MCF 10A (cell line): ENCODE results near the gene NPTX1. TPM values are rescaled to one million over a fixed set of nuclear protein-coding genes. Genes with fewer than 3 reads are reported as not detected.

Experiments used
- BruUV-seq: library from RNA; stranded (reverse); fragments of 400-500 nt; replicated peaks from 2 replicates; lab custom pipeline; 2021; lab: Mats Ljungman, UMichigan
- CTCF ChIA-PET: fragments of 300-600 bp; sonication (Branson Sonifier 250); formaldehyde crosslinking; extraction: SDS; loops from one replicate; lab custom pipeline; 2021; ENCODE audit warnings: antibody characterized with exemption, inconsistent platforms; lab: Yijun Ruan, JAX
- POLR2A ChIA-PET: fragments of 300-600, 350-650 bp; sonication (Branson Sonifier 250); formaldehyde crosslinking; extraction: SDS; loops from one replicate; lab custom pipeline; 2020; ENCODE audit warnings: antibody characterized with exemption, inconsistent platforms; lab: Yijun Ruan, JAX
- DNase-seq: peaks from one replicate; pipeline ENCODE4 v3.0.0-alpha.2; 2018; ENCODE audit not compliant: unreplicated experiment
- H3K27ac Mint-ChIP-seq: one replicate; pipeline ENCODE4 v1.8.0; 2022; ENCODE audit warnings: mild to moderate bottlenecking, low read depth, mixed read lengths; ENCODE audit not compliant: unreplicated experiment
- H3K27me3 Mint-ChIP-seq: one replicate; pipeline ENCODE4 v1.8.0; 2022; ENCODE audit warnings: mixed read lengths; ENCODE audit not compliant: insufficient read depth, unreplicated experiment
- H3K36me3 Mint-ChIP-seq: one replicate; pipeline ENCODE4 v1.8.0; 2022; ENCODE audit warnings: mild to moderate bottlenecking, moderate library complexity, mixed read lengths; ENCODE audit not compliant: insufficient read depth, unreplicated experiment
- H3K4me1 Mint-ChIP-seq: one replicate; pipeline ENCODE4 v1.8.0; 2022; ENCODE audit warnings: mixed read lengths; ENCODE audit not compliant: insufficient read depth, unreplicated experiment
- H3K4me3 Mint-ChIP-seq: one replicate; pipeline ENCODE4 v1.8.0; 2022; ENCODE audit warnings: mild to moderate bottlenecking, moderate library complexity, mixed read lengths; ENCODE audit not compliant: unreplicated experiment
- H3K9me3 Mint-ChIP-seq: one replicate; pipeline ENCODE4 v1.8.0; 2022; ENCODE audit warnings: mixed read lengths; ENCODE audit not compliant: unreplicated experiment
- intact Hi-C: fragments of 100-400 bp; cut with micrococcal nuclease; formaldehyde crosslinking; loops from 2 replicates; pipeline ENCODE4 v1.14.1; 2022
- total RNA-seq: library from RNA; stranded (reverse); gene quantifications from 2 replicates; pipeline ENCODE4 v1.2.3, GENCODE V29; 2022
- TF ChIP-seq, protein P1 (sequence below): fragments of 200-600 bp; IDR thresholded peaks from one replicate; pipeline ENCODE4 v1.8.0; 2022; ENCODE audit warnings: antibody characterized with exemption, mild to moderate bottlenecking; ENCODE audit not compliant: unreplicated experiment

NPTX1 gene
- total RNA-seq, 1 experiment from 2014 or later: not detected

DNA sequence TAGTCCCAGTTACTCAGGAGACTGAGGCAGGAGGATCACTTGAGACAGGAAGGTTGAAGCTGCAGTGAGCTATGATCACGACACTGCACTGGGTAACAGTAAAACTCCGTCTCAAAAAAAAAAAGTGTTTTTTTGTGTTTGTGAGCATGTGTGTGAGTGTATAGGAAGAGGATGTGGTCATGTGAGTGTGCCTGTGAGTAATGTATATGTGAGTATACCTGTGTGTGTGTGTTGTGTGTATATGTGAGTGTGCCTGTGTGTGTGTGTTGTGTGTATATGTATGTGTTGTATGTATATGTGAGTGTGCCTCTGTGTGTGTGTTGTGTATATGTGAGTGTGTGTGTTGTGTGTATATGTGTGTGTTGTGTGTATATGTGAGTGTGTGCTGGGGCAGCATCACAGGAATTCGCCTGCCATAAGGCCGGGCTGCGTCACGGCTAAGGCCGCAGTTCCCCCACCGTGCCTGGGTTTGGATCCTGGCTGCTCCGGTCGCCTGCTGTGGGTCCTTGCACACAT lies 21.4 kb upstream of the NPTX1 start:
- no peak overlapping the region for H3K4me3 Mint-ChIP-seq
- no TSS peak for BruUV-seq
- peaks cover 12% of the 10 kb centered on the region for H3K4me1 Mint-ChIP-seq
- ChIA-PET POLR2A (no interaction called here), CTCF (no interaction called here)
- TF ChIP-seq, protein P1, sequence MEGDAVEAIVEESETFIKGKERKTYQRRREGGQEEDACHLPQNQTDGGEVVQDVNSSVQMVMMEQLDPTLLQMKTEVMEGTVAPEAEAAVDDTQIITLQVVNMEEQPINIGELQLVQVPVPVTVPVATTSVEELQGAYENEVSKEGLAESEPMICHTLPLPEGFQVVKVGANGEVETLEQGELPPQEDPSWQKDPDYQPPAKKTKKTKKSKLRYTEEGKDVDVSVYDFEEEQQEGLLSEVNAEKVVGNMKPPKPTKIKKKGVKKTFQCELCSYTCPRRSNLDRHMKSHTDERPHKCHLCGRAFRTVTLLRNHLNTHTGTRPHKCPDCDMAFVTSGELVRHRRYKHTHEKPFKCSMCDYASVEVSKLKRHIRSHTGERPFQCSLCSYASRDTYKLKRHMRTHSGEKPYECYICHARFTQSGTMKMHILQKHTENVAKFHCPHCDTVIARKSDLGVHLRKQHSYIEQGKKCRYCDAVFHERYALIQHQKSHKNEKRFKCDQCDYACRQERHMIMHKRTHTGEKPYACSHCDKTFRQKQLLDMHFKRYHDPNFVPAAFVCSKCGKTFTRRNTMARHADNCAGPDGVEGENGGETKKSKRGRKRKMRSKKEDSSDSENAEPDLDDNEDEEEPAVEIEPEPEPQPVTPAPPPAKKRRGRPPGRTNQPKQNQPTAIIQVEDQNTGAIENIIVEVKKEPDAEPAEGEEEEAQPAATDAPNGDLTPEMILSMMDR: no peak
- H3K27me3 Mint-ChIP-seq: peaks cover 8% of the 10 kb centered on the region
- intact Hi-C loops: no loop called here
- H3K27ac Mint-ChIP-seq: no peak overlapping the region
- H3K36me3 Mint-ChIP-seq: peaks cover 5% of the 10 kb centered on the region
- DNase-seq: no peak
- no peaks in the 10 kb centered on the region for H3K9me3 Mint-ChIP-seq

GRCh38 chr17:80494547-80494946 lies 18.1 kb upstream of the NPTX1 start:
- no peak for DNase-seq
- Mint-ChIP-seq H3K36me3 (no peaks in the 10 kb centered on the region), H3K4me3 (no peak overlapping the region), H3K27me3 (peaks cover 31% of the 10 kb centered on the region), H3K9me3 (no peaks in the 10 kb centered on the region), H3K27ac (no peak overlapping the region), H3K4me1 (no peaks in the 10 kb centered on the region)
- BruUV-seq: no TSS peak
- ChIA-PET CTCF (no interaction called here), POLR2A (no interaction called here)
- TF ChIP-seq, protein P1: no peak
- intact Hi-C loops: no loop called here

GRCh38 chr17:80492343-80493136 lies 16.1 kb upstream of the NPTX1 start:
- Mint-ChIP-seq H3K9me3 (no peaks in the 10 kb centered on the region), H3K27me3 (peaks cover 31% of the 10 kb centered on the region), H3K36me3 (no peaks in the 10 kb centered on the region), H3K27ac (no peak overlapping the region), H3K4me3 (no peak overlapping the region), H3K4me1 (no peaks in the 10 kb centered on the region)
- DNase-seq: no peak
- intact Hi-C loops: no loop called here
- TF ChIP-seq, protein P1: no peak
- POLR2A ChIA-PET: no interaction called here
- CTCF ChIA-PET: interaction anchor here (0.8 kb wide), 1 partner anchor 23 kb away, joined by 3 read pairs; no protein-coding TSS in a partner anchor
- BruUV-seq: no TSS peak

DNA sequence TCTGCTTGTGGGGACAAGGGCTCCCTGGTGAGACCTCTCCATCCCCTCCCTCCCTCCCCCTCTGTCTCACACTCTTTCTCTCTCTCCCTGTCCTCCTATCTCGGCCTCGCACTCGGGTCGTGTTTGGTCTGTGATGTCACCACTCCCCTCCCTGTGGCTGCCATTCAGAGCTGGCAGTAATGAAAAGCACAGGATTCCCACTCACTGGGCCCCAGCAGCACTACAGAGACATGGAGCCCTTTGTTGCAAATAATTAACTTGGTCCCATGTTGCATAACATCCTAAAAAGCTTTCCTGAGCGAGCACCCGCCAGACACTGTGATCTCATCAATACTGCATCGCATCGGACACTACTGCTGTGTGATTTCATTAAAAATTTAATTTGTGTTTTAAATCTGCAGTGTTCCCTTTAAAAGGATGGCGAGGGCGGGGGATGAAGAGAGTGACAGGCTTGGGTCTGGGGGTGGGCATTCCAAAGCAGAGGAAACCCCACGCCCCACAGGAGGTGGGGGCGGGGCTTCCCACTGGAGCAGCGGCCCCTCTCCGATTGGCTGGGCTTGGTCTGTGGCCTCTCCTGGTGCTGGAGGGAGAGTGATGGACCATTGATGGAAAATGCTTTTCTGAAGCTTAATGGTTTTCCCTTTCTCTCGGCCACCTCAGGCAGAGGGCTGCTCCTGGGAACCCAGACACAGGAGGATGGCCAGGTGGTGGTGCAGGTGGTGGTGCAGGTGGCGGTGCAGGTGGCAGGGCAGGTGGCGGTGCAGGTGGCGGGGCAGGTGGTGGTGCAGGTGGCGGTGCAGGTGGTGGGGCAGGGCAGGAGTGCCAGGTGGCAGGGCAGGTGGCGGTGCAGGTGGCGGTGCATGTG lies 15.3 kb upstream of the NPTX1 start:
- TF ChIP-seq, protein P1: no peak
- Mint-ChIP-seq H3K4me3 (no peak overlapping the region), H3K27ac (no peak overlapping the region), H3K4me1 (no peaks in the 10 kb centered on the region), H3K9me3 (no peaks in the 10 kb centered on the region), H3K27me3 (peaks cover 31% of the 10 kb centered on the region), H3K36me3 (no peaks in the 10 kb centered on the region)
- no peak for DNase-seq
- POLR2A ChIA-PET: no interaction called here
- no TSS peak for BruUV-seq
- CTCF ChIA-PET: no interaction called here
- intact Hi-C loops: no loop called here
